OCI-LY3 (cell line): ENCODE data around the gene SLC19A1.

ENCODE experiments used
- CTCF ChIP-seq: fragments of 200-600, 300-600 bp; sonication (generic); IDR thresholded peaks from 2 replicates; pipeline ENCODE4 v1.5.1; 2014; ENCODE audit warnings: antibody characterized with exemption, low read length, low read depth
- EZH2phosphoT487 ChIP-seq: fragments of 200-600 bp; shearing (Covaris generic); IDR thresholded peaks from 2 replicates; pipeline ENCODE4 v1.6.1; 2018; ENCODE audit warnings: antibody characterized with exemption, mixed run types, low read depth

DNA sequence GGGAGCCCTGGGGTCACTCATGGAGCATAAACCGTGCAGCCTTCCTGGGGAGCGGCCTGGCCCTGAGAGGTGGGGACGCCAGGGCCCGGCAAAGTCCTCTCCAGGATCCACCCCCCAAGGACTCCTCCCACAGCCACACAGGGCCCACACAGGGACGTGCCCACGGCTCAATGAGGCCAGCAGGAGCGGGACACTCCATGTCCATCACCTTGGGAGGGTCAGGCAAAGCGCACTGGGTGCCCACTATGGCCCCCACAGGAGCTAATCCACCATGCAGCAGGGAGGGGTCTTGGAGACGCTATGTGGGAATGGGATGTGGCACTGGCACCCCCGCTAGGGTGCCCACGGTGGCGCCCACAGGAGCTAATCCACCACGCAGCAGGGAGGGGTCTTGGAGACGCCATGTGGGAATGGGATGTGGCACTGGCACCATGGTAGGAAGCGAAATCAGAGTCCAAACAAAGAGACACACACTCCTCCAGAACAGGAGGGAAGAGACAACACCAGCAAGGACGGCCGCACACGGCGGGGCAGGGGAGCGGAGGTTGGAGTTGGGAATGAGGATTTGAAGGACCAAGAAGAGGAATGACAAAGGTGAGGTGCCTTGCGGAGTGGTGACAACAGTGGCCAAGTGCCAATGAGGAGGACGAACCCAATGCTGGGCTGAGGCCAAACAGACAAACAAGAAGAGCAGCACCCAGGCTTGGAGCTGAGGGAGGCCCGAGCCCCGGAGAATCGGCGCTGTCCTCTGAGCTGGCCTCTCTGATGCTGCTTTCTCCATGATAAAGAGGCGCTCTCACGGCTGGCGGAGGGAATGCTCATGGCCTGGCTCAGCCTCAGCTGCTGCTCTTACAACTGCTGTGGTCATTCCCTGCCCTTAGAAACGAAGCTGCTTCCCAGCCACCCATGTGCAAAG, 18.1 kb upstream of the SLC19A1 start:
- TF ChIP-seq CTCF (no peak), EZH2phosphoT487 (no peak)
